GM19452 (cell line): ENCODE data around the gene SUMF1.

Experiments
- ATAC-seq: cut with Tn5 transposase; IDR thresholded peaks from one replicate; pipeline ENCODE4 v1.9.1; 2021; ENCODE audit not compliant: unreplicated experiment

SUMF1 gene

GRCh38 chr3:4466741-4467521 lies at the start of gene SUMF1:
Gene SUMF1, minus strand, starts transcription at chr3:4467269. Its CDS starts 24 bp downstream, at chr3:4467245.
- ATAC-seq = peak; percentile 100

- no peak for ATAC-seq
Measured at GRCh38 chr3:4515916-4516579, 49.0 kb upstream of the SUMF1 start.

- ATAC-seq = no peak
Measured at GRCh38 chr3:4514916-4515315, 47.8 kb upstream of the SUMF1 start.

GRCh38 chr3:4514321-4514720 lies 47.3 kb upstream of the SUMF1 start:
- ATAC-seq = no peak

- no peak for ATAC-seq
Measured at GRCh38 chr3:4512895-4513616, 46.0 kb upstream of the SUMF1 start.

GRCh38 chr3:4511491-4512262 lies 44.6 kb upstream of the SUMF1 start:
- ATAC-seq = no peak

GRCh38 chr3:4509983-4510755 lies 43.1 kb upstream of the SUMF1 start:
- ATAC-seq = no peak

- ATAC-seq = no peak
Measured at GRCh38 chr3:4509043-4509442, 42.0 kb upstream of the SUMF1 start.

- ATAC-seq = peak; percentile 72
Measured at GRCh38 chr3:4508048-4508981, 41.2 kb upstream of the SUMF1 start.

- ATAC-seq = peak; percentile 17
Measured at GRCh38 chr3:4507024-4507596, 40.0 kb upstream of the SUMF1 start.

GRCh38 chr3:4506559-4507023 lies 39.5 kb upstream of the SUMF1 start:
- ATAC-seq = no peak

- ATAC-seq = no peak
Measured at GRCh38 chr3:4505688-4506558, 38.9 kb upstream of the SUMF1 start.

- no peak for ATAC-seq
Measured at GRCh38 chr3:4504340-4505261, 37.5 kb upstream of the SUMF1 start.

- peak; percentile 42 for ATAC-seq
Measured at GRCh38 chr3:4503050-4503449, 36.0 kb upstream of the SUMF1 start.

GRCh38 chr3:4501927-4502326 lies 34.9 kb upstream of the SUMF1 start:
- no peak for ATAC-seq

- no peak for ATAC-seq
Measured at GRCh38 chr3:4501437-4501836, 34.4 kb upstream of the SUMF1 start.

- ATAC-seq = no peak
Measured at GRCh38 chr3:4498446-4498845, 31.4 kb upstream of the SUMF1 start.
